ENCODE measurements around the gene CENPE.

DNA sequence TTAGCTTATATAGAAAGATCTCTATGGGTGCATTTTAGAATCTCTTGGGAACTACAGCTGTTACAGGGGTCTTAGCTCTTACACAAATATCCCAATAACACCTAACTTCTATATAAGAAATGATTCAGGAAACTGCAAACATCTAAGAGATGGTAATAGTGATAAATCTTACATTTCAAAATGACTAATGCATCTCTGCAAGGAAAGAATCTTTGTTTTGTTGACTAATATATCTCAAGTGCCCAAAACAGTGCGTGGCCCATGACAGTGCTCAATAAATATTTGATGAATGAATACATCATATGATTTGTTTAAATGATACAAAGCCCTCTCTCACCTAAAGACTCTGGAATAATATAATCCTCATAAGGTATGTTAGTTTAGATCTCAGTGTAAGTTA lies 47.5 kb downstream of the CENPE start:
- TF ChIP-seq, protein P1, sequence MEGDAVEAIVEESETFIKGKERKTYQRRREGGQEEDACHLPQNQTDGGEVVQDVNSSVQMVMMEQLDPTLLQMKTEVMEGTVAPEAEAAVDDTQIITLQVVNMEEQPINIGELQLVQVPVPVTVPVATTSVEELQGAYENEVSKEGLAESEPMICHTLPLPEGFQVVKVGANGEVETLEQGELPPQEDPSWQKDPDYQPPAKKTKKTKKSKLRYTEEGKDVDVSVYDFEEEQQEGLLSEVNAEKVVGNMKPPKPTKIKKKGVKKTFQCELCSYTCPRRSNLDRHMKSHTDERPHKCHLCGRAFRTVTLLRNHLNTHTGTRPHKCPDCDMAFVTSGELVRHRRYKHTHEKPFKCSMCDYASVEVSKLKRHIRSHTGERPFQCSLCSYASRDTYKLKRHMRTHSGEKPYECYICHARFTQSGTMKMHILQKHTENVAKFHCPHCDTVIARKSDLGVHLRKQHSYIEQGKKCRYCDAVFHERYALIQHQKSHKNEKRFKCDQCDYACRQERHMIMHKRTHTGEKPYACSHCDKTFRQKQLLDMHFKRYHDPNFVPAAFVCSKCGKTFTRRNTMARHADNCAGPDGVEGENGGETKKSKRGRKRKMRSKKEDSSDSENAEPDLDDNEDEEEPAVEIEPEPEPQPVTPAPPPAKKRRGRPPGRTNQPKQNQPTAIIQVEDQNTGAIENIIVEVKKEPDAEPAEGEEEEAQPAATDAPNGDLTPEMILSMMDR (conservative IDR thresholded peaks at IDR 0.05): no peak
- no peak for TF ChIP-seq EZH2 (IDR thresholded peaks at IDR 0.05; ENCODE audit: low read depth)

Data from PC-9 (cell line).